Activated gamma-delta T cell treated with Interleukin-2 at 50 U/mL for 16 hours (primary cell): Measurements from ENCODE around the gene HAPLN1.

Source experiments
- DNase-seq: peaks from one replicate; pipeline ENCODE4 v3.0.0-alpha.2; 2020

Gene HAPLN1

DNA sequence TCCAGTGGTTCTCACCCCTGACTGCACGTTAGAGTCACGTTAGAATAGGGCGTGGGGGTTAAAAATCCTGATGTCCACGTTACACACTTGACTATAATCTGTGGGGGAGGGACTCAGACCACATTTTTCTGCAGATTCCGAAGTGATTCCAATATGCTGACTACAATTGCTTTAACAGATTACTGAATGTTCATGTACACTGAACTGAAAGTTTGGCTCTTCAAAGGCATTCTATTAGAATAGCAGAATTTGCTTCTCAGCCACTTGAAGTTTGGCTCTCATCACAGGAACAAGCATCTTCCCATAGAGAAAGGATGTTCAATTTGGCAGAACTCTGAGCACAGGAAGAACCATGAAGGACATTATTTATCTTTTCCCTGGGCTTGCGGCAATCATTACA is 84.5 kb downstream of the HAPLN1 start:
- DNase-seq, result no peak

GRCh38 chr5:83633285-83633684 is 87.4 kb downstream of the HAPLN1 start:
- DNase-seq, result no peak

DNA sequence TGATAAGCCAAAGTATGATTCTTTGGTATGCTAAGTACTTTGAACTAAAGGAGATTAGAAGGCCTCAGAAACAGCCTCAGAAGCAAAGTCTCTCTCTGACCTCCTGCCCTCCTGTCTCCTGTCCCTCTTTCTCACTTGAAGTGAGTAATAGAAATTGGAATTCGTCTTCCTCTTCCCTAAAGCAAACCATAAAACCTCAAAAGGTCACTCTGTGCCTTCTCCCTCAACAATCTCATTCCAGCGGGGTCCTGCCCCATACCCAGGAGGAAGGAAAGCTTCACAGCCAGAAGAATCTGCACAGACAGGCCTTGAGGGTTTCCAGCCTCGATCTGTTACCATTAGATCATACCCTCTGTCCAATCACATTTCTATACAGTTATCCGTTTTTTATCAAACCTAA is 87.8 kb downstream of the HAPLN1 start:
- no peak for DNase-seq

GRCh38 chr5:83628360-83628759 is 92.3 kb downstream of the HAPLN1 start:
- no peak for DNase-seq

DNA sequence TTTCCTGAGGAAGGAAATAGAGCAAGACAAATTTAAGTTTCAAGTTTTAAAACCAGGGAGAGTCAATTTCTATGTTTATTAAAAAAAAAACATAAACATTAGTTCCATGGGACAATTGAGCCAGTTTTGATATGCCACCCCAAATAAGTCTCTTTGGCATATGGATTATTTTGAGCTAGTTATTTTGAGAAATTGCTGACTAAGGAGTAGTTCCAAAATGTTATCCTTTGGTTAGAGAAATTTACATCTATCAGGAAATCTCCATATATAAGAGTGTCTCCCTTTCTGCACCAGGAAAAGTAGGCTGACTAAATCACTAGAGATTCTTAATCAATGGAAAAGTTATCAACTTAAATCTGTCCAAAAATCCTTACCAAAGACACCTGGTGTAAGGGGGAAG is 105.8 kb downstream of the HAPLN1 start:
- DNase-seq, result no peak

- DNase-seq, result no peak
Measured at GRCh38 chr5:83608122-83608521, 112.5 kb downstream of the HAPLN1 start.

GRCh38 chr5:83595217-83595616 is 125.4 kb downstream of the HAPLN1 start:
- no peak for DNase-seq

GRCh38 chr5:83590966-83591365 is 129.7 kb downstream of the HAPLN1 start:
- no peak for DNase-seq

DNA sequence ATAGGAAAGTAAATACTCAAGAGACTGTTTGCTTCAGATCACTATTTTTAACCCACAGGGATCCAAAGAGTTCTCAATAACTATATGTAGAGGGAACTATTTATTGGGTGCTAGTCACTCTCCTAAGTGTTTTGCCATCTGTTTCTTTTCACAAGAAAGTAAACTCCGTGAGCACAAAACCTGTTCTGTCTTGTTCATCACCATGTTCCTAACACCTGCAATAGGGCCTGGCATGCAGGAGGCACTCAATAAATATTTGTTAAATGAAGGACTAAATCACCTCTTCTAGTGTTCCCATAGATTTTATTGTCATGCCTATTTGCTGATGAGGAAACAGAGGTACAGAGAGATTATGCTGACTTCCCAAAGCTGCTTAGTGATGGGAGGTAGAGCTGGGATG is 130.9 kb downstream of the HAPLN1 start:
- DNase-seq, result no peak
